ENCODE results near the gene COPZ2. TPM values are rescaled to one million over a fixed set of nuclear protein-coding genes. Genes with fewer than 3 reads are reported as not detected.
"Not testable (repeated sequence)": the region's sequence is repeated elsewhere in the genome, so short reads cannot be mapped to it uniquely, and the experiment has no call there.

Gene COPZ2
- total RNA-seq, 1 experiment from 2014 or later = not detected

DNA sequence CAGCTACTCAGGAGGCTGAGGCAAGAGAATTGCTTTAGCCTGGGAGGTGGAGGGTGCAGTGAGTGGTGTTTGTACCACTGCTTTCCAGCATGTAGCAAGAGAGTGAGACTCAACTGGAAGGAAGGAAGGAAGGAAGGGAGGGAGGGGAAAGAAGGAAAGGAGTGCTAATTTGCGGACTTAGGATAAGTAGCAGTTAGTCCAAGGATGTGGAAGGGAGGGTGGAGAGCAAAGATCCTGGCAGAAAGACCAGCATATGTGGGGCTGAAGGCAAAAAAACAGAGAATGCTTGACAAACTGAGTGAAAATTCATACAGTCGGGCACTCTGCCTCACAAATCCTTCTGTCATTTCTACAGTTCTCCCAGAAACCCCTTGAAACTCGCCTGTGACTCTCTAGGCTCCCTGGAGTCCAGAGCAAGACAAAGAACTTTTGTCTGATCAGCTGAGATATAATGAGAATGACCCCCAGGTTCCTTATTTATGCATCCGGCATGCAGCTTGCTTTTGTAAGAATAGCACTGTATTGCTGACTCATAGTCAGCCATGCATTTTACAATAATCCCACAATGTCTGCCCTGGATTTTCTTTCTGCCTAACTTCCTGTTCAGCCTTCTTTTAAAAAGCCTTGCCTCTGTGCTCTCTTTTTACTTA, 35.2 kb downstream of the COPZ2 start:
- no peaks in the 10 kb centered on the region for H3K27me3 ChIP-seq (replicated peaks; ENCODE audit: insufficient read depth, low read depth, low read length, poor library complexity)
- TF ChIP-seq, protein P1, sequence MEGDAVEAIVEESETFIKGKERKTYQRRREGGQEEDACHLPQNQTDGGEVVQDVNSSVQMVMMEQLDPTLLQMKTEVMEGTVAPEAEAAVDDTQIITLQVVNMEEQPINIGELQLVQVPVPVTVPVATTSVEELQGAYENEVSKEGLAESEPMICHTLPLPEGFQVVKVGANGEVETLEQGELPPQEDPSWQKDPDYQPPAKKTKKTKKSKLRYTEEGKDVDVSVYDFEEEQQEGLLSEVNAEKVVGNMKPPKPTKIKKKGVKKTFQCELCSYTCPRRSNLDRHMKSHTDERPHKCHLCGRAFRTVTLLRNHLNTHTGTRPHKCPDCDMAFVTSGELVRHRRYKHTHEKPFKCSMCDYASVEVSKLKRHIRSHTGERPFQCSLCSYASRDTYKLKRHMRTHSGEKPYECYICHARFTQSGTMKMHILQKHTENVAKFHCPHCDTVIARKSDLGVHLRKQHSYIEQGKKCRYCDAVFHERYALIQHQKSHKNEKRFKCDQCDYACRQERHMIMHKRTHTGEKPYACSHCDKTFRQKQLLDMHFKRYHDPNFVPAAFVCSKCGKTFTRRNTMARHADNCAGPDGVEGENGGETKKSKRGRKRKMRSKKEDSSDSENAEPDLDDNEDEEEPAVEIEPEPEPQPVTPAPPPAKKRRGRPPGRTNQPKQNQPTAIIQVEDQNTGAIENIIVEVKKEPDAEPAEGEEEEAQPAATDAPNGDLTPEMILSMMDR (conservative IDR thresholded peaks at IDR 0.05; ENCODE audit: low read depth, low read length) = no peak
- no peak for TF ChIP-seq EZH2 (IDR thresholded peaks at IDR 0.05; ENCODE audit: borderline replicate concordance, low read depth, low read length, poor library complexity, severe bottlenecking)
- intact Hi-C loops (cut with micrococcal nuclease; ENCODE audit: unreplicated experiment) = no loop called here
- DNase-seq (ENCODE audit: low spot score) = peak; percentile 98
- BruUV-seq (replicated peaks) = no TSS peak
- peak overlapping the region; percentile 6 for H3K4me3 ChIP-seq (ENCODE audit: low read depth, low read length, poor library complexity, severe bottlenecking)
- CTCF ChIA-PET = interaction anchor here (0.5 to 2.2 kb wide), 4 partner anchors 9 to 381 kb away, joined by 5 to 13 read pairs (median 8); partner anchors contain the start of gene CDK5RAP3
- H3K27ac ChIP-seq (ENCODE audit: low read depth, low read length, poor library complexity, severe bottlenecking) = peak overlapping the region; percentile 98
- no peaks in the 10 kb centered on the region for H3K9me3 ChIP-seq (ENCODE audit: low read depth, low read length, poor library complexity, severe bottlenecking)
- peaks cover 67% of the 10 kb centered on the region for H3K4me1 ChIP-seq (ENCODE audit: insufficient read depth, low read length, poor library complexity, severe bottlenecking)
- H3K36me3 ChIP-seq (ENCODE audit: insufficient read depth, low read length, poor library complexity, severe bottlenecking) = no peaks in the 10 kb centered on the region
- POLR2A ChIA-PET (ENCODE audit: low non-redundant PET) = interaction anchor here (0.5 to 1.1 kb wide), 2 partner anchors 10 to 230 kb away, joined by 3 to 4 read pairs; no protein-coding TSS in a partner anchor

GRCh38 chr17:48001657-48002056, 35.9 kb downstream of the COPZ2 start:
- not testable (repeated sequence) for BruUV-seq (replicated peaks)
- Histone ChIP-seq H3K27ac (ENCODE audit: low read depth, low read length, poor library complexity, severe bottlenecking) (peak overlapping the region; percentile 98), H3K4me1 (ENCODE audit: insufficient read depth, low read length, poor library complexity, severe bottlenecking) (peaks cover 67% of the 10 kb centered on the region)

GRCh38 chr17:48001197-48001596, 36.4 kb downstream of the COPZ2 start:
- Histone ChIP-seq H3K9me3 (ENCODE audit: low read depth, low read length, poor library complexity, severe bottlenecking) (no peaks in the 10 kb centered on the region), H3K36me3 (ENCODE audit: insufficient read depth, low read length, poor library complexity, severe bottlenecking) (no peaks in the 10 kb centered on the region), H3K4me1 (ENCODE audit: insufficient read depth, low read length, poor library complexity, severe bottlenecking) (peaks cover 64% of the 10 kb centered on the region), H3K27me3 (replicated peaks; ENCODE audit: insufficient read depth, low read depth, low read length, poor library complexity) (no peaks in the 10 kb centered on the region), H3K27ac (ENCODE audit: low read depth, low read length, poor library complexity, severe bottlenecking) (peak overlapping the region; percentile 98), H3K4me3 (ENCODE audit: low read depth, low read length, poor library complexity, severe bottlenecking) (no peak overlapping the region)
- ChIA-PET CTCF (interaction anchor here (0.6 kb wide), 1 partner anchor 54 kb away, joined by 9 read pairs; no protein-coding TSS in a partner anchor), POLR2A (ENCODE audit: low non-redundant PET) (interaction anchor here (0.7 kb wide), 1 partner anchor 54 kb away, joined by 13 read pairs; no protein-coding TSS in a partner anchor)
- DNase-seq (ENCODE audit: low spot score) = peak; percentile 32
- TF ChIP-seq, protein P1 (conservative IDR thresholded peaks at IDR 0.05; ENCODE audit: low read depth, low read length) = no peak
- TF ChIP-seq EZH2 (IDR thresholded peaks at IDR 0.05; ENCODE audit: borderline replicate concordance, low read depth, low read length, poor library complexity, severe bottlenecking) = no peak
- intact Hi-C loops (cut with micrococcal nuclease; ENCODE audit: unreplicated experiment) = no loop called here
- BruUV-seq (replicated peaks) = no TSS peak

More at GRCh38 chr17:48001657-48002056, 35.9 kb downstream of the COPZ2 start:
- H3K4me3 ChIP-seq (ENCODE audit: low read depth, low read length, poor library complexity, severe bottlenecking); H3K27me3 ChIP-seq (replicated peaks; ENCODE audit: insufficient read depth, low read depth, low read length, poor library complexity); intact Hi-C loops (cut with micrococcal nuclease; ENCODE audit: unreplicated experiment); DNase-seq (ENCODE audit: low spot score); H3K9me3 ChIP-seq (ENCODE audit: low read depth, low read length, poor library complexity, severe bottlenecking); H3K36me3 ChIP-seq (ENCODE audit: insufficient read depth, low read length, poor library complexity, severe bottlenecking): not testable (repeated sequence)
- POLR2A ChIA-PET (ENCODE audit: low non-redundant PET) = interaction anchor here (1.1 kb wide), 1 partner anchor 10 kb away, joined by 3 read pairs; no protein-coding TSS in a partner anchor
- CTCF ChIA-PET = interaction anchor here (0.6 to 0.9 kb wide), 2 partner anchors 31 to 55 kb away, joined by 5 to 9 read pairs; partner anchors contain the start of gene CDK5RAP3
